Activated gamma-delta T cell (primary cell): ENCODE data around the gene MYO1B.

Experiments used
- DNase-seq: peaks from one replicate; lab custom pipeline; 2025; lab: John Stamatoyannopoulos, UW

MYO1B gene

GRCh38 chr2:191262436-191262835 is 17.2 kb downstream of the MYO1B start:
- no peak for DNase-seq

- DNase-seq = no peak
Measured at GRCh38 chr2:191263050-191263449, 17.8 kb downstream of the MYO1B start.

- DNase-seq = no peak
Measured at GRCh38 chr2:191264647-191265081, 19.5 kb downstream of the MYO1B start.

- DNase-seq = no peak
Measured at GRCh38 chr2:191265311-191266170, 20.3 kb downstream of the MYO1B start.

- no peak for DNase-seq
Measured at GRCh38 chr2:191266201-191266600, 21.0 kb downstream of the MYO1B start.

- no peak for DNase-seq
Measured at GRCh38 chr2:191268596-191268995, 23.4 kb downstream of the MYO1B start.

GRCh38 chr2:191270306-191271161 is 25.3 kb downstream of the MYO1B start:
- DNase-seq = no peak

GRCh38 chr2:191272064-191272463 is 26.9 kb downstream of the MYO1B start:
- DNase-seq = no peak

GRCh38 chr2:191274413-191274815 is 29.2 kb downstream of the MYO1B start:
- no peak for DNase-seq

GRCh38 chr2:191276792-191277465 is 31.7 kb downstream of the MYO1B start:
- no peak for DNase-seq

- no peak for DNase-seq
Measured at GRCh38 chr2:191280290-191280689, 35.1 kb downstream of the MYO1B start.

- DNase-seq = no peak
Measured at GRCh38 chr2:191280834-191281756, 35.9 kb downstream of the MYO1B start.

GRCh38 chr2:191285252-191285651 is 40.0 kb downstream of the MYO1B start:
- DNase-seq = no peak

GRCh38 chr2:191287820-191288219 is 42.6 kb downstream of the MYO1B start:
- no peak for DNase-seq

GRCh38 chr2:191289049-191289448 is 43.8 kb downstream of the MYO1B start:
- DNase-seq = no peak

GRCh38 chr2:191291471-191291870 is 46.3 kb downstream of the MYO1B start:
- no peak for DNase-seq

GRCh38 chr2:191292869-191293268 is 47.7 kb downstream of the MYO1B start:
- DNase-seq = no peak

GRCh38 chr2:191295088-191295487 is 49.9 kb downstream of the MYO1B start:
- no peak for DNase-seq

- no peak for DNase-seq
Measured at GRCh38 chr2:191296083-191297006, 51.1 kb downstream of the MYO1B start.

GRCh38 chr2:191297033-191297432 is 51.8 kb downstream of the MYO1B start:
- no peak for DNase-seq
